ENCODE results near the gene FRG1.
"Not testable (repeated sequence)": the region's sequence is repeated elsewhere in the genome, so short reads cannot be mapped to it uniquely, and the experiment has no call there.

Gene FRG1

DNA sequence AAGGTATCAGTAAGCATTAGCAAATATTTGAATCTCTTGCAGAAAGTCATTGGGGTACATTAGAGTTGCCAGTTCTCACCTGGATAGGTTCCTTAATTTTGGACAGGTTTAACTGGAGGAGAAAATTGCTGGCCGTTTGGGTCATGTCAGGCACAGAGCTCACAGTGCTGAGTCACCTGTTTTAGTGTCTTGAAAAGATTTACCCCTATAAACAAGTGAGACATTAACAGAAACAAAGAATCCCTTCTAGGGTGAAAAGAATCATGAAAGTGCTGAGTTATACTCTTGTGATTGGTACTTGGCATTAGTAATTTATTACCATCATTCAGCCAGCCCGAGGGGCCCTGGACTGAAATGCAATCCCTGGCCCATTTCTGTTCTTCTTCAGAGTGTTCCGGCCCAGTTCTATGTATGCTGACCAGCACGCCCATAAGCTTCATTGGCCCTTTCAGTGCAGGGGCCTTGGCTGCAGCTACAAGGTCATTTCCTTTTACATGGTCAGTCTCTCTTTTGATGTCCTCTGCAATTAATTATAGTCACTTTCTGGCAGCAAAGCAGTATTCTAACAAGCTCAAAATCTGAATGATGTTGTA, 45.1 kb downstream of the FRG1 start:
- DNase-seq: not testable (repeated sequence)

DNA sequence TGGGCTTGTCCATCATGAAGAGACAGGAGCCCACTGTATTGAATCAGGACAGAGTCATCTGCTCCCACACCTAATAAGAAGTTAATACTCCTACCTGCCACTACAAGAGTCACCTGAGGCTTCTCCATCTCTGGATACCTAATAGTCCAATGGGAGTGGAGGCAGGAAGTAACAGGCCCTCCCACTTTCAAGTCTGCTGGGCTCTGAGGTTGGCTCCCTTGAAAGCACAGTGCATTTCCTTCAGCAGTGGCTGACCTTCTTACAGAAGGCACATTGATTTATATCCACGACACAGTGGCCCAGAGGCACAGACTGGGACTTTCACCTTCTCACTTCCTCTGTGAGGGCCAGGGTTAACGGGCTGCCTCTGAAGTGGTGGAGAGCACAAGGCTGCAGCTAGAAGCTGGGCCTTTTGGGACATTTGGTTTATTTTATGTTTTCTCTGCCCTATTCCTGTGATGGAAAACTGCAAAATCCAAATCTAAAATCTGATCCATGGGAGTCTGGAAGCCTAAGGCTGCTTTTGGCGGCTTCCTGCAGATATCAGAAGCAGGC, 48.3 kb downstream of the FRG1 start:
- DNase-seq: no peak

GRCh38 chr4:189989941-189990340, 49.3 kb downstream of the FRG1 start:
- not testable (repeated sequence) for DNase-seq

Measured in activated CD4-positive, alpha-beta T cell treated with anti-CD3 and anti-CD28 coated beads, Interleukin-2, amount 50 U/mL, for 1 hour (primary cell).